ENCODE measurements around the gene RIPK1. TPM values are rescaled to one million over a fixed set of nuclear protein-coding genes. Genes with fewer than 3 reads are reported as not detected.

RIPK1 gene
- total and polyA plus RNA-seq, 9 of the 15 experiments (the other 6 are each of a cell fraction or from before 2014, with no cell fraction given): 3.8 to 24.9 (median 17.7) TPM

- TF ChIP-seq SMAD1 (IDR thresholded peaks at IDR 0.05; ENCODE audit: low read depth, low read length, partially characterized antibody) (peak; percentile 86), ZNF717 (CRISPR knock-in tag; IDR thresholded peaks at IDR 0.05) (no peak), ZNF586 (CRISPR knock-in tag; conservative IDR thresholded peaks at IDR 0.05) (no peak), NONO (IDR thresholded peaks at IDR 0.05; ENCODE audit: low read depth in 2 of 2, low read length in 1 of 2) (peak; percentile 91 to 100), ZNF133 (CRISPR knock-in tag; IDR thresholded peaks at IDR 0.05) (no peak), ZBTB2 (IDR thresholded peaks at IDR 0.05) (no peak), ZNF398 (CRISPR knock-in tag; IDR thresholded peaks at IDR 0.05) (no peak), ZBTB7A (IDR thresholded peaks at IDR 0.05; ENCODE audit: borderline replicate concordance, control insufficient read depth, low read depth, low read length) (peak; percentile 99), HOXB6 (CRISPR knock-in tag; IDR thresholded peaks at IDR 0.05; ENCODE audit: borderline replicate concordance) (no peak), ZNF121 (CRISPR knock-in tag; conservative IDR thresholded peaks at IDR 0.05) (no peak), U2AF2 (optimal IDR thresholded peaks at IDR 0.05; ENCODE audit: low read depth, low read length) (no peak), PRMT5 (CRISPR knock-in tag; IDR thresholded peaks at IDR 0.05) (no peak), ZBTB8A (IDR thresholded peaks at IDR 0.05; ENCODE audit: partially characterized antibody) (no peak), NR2C1 (IDR thresholded peaks at IDR 0.05) (no peak), NR2C1 (tag; IDR thresholded peaks at IDR 0.05) (no peak), CAMTA2 (CRISPR knock-in tag; conservative IDR thresholded peaks at IDR 0.05) (no peak), POLR2AphosphoS2 (IDR thresholded peaks at IDR 0.05; ENCODE audit: low read length) (no peak), NR2C2 (CRISPR knock-in tag; IDR thresholded peaks at IDR 0.05) (no peak), NR2C2 (tag; IDR thresholded peaks at IDR 0.05) (no peak; the same call in 1 of the 2 replicates), TAF7 (tag; IDR thresholded peaks at IDR 0.05) (no peak), TRIM28 (IDR thresholded peaks at IDR 0.05) (no peak)
- TF ChIP-seq, protein P1, sequence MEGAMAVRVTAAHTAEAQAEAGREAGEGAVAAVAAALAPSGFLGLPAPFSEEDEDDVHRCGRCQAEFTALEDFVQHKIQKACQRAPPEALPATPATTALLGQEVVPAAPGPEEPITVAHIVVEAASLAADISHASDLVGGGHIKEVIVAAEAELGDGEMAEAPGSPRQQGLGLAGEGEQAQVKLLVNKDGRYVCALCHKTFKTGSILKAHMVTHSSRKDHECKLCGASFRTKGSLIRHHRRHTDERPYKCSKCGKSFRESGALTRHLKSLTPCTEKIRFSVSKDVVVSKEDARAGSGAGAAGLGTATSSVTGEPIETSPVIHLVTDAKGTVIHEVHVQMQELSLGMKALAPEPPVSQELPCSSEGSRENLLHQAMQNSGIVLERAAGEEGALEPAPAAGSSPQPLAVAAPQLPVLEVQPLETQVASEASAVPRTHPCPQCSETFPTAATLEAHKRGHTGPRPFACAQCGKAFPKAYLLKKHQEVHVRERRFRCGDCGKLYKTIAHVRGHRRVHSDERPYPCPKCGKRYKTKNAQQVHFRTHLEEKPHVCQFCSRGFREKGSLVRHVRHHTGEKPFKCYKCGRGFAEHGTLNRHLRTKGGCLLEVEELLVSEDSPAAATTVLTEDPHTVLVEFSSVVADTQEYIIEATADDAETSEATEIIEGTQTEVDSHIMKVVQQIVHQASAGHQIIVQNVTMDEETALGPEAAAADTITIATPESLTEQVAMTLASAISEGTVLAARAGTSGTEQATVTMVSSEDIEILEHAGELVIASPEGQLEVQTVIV (CRISPR knock-in tag; IDR thresholded peaks at IDR 0.05; ENCODE audit: borderline replicate concordance): no peak
These were observed 89.0 kb downstream of the RIPK1 start, which contains the start of gene TUBB2A (continued) for GRCh38 chr6:3157131-3157933.
